Measurements from ENCODE around the gene SMYD1. TPM values are rescaled to one million over a fixed set of nuclear protein-coding genes. Genes with fewer than 3 reads are reported as not detected.

The SMYD1 gene
- total RNA-seq, 1 donor from 2014 or later: not detected

DNA sequence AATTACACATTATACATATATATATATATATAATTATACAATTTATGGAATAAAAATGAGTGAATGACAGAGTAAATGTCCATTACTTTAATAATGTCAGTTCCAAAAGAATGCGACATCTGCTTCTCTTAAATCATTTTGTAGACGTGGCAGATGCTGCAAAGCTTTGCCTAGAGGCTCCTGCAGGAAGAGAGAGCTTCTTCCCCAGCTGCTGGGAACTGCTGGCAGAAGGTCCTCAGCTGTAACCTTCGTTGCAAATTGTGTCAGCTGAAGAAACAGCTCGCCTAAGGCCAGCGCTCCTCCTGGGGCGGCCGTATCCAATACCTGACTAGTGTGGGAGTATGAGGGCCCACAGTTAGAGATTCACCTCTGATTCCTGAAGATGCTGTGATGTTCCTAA is 92.9 kb downstream of the SMYD1 start:
- TF ChIP-seq, protein P1, sequence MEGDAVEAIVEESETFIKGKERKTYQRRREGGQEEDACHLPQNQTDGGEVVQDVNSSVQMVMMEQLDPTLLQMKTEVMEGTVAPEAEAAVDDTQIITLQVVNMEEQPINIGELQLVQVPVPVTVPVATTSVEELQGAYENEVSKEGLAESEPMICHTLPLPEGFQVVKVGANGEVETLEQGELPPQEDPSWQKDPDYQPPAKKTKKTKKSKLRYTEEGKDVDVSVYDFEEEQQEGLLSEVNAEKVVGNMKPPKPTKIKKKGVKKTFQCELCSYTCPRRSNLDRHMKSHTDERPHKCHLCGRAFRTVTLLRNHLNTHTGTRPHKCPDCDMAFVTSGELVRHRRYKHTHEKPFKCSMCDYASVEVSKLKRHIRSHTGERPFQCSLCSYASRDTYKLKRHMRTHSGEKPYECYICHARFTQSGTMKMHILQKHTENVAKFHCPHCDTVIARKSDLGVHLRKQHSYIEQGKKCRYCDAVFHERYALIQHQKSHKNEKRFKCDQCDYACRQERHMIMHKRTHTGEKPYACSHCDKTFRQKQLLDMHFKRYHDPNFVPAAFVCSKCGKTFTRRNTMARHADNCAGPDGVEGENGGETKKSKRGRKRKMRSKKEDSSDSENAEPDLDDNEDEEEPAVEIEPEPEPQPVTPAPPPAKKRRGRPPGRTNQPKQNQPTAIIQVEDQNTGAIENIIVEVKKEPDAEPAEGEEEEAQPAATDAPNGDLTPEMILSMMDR (IDR thresholded peaks at IDR 0.05): no peak
- Mint-ChIP-seq H3K9me3 (no peaks in the 10 kb centered on the region), H3K36me3 (no peaks in the 10 kb centered on the region)

DNA sequence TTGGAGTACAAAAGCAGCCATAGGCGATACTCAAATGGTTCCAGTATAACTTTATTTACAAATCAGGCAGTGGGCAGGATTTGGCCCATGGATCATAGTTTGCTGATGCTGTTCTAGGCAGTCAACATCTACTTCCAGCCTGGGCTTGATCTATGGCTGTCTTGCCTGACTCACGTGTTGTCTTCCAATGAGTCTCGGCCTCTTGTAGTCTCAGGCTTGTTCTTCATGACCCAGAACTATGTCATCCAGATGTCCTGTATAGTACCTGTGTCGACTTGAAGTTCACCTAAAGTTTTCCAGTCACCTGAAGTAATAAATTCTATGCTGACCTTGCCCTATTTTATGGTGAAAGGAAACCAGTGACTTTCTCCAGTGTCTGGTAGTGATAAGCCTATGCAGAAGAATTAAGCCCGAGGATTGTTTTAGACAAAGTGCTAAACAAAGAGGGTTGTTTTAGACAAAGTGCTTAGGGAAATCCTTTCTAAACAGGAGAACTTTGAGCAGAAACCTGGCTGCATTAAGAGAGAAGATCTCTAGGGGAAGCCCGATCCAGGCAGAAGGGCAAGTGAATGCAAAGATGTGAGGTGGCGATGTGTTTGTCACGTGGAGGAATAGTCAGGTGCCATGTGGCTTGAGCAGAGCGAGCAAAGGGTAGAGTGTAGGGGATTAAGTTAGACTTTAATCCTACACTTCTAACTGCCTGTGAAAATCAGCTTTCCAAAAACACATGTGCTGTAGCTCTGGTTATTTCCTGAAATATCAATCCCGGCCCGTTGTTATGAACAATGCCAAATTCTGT is 94.0 kb downstream of the SMYD1 start:
- H3K4me2 ChIP-seq: no peak overlapping the region
- TF ChIP-seq, protein P1 (IDR thresholded peaks at IDR 0.05): no peak
- TF ChIP-seq EZH2phosphoT487 (IDR thresholded peaks at IDR 0.05): no peak
- no peak for TF ChIP-seq EZH2 (IDR thresholded peaks at IDR 0.05)
- H3K4me3 ChIP-seq: no peak overlapping the region
- no peaks in the 10 kb centered on the region for H3K27me3 ChIP-seq
- no peaks in the 10 kb centered on the region for H3F3A ChIP-seq (ENCODE audit: low read depth)
- H3K27ac Mint-ChIP-seq: no peak overlapping the region
- H3K9me3 Mint-ChIP-seq: no peaks in the 10 kb centered on the region
- H2AFZ ChIP-seq (replicated peaks): no peak overlapping the region
- H3K4me1 ChIP-seq: no peaks in the 10 kb centered on the region
- no peak overlapping the region for H3K27ac ChIP-seq
- no peaks in the 10 kb centered on the region for H3K27me3 Mint-ChIP-seq (ENCODE audit: insufficient read depth, low read depth)
- no peaks in the 10 kb centered on the region for H4K20me1 ChIP-seq (ENCODE audit: low read depth)
- H3K4me1 Mint-ChIP-seq: no peaks in the 10 kb centered on the region
- H3K4me3 Mint-ChIP-seq: no peak overlapping the region
- no peak for DNase-seq (ENCODE audit: low spot score)
- H3K79me2 ChIP-seq (ENCODE audit: low read depth): no peaks in the 10 kb centered on the region
- H3K9ac ChIP-seq: no peak overlapping the region
- H3K9me3 ChIP-seq (ENCODE audit: low read depth): no peaks in the 10 kb centered on the region
- no peaks in the 10 kb centered on the region for H3K36me3 ChIP-seq
- H3K36me3 Mint-ChIP-seq: no peaks in the 10 kb centered on the region

More for the DNA sequence above, 92.9 kb downstream of the SMYD1 start:
- Histone ChIP-seq H2AFZ (replicated peaks) (no peak overlapping the region), H3K4me1 (no peaks in the 10 kb centered on the region), H3F3A (ENCODE audit: low read depth) (no peaks in the 10 kb centered on the region), H3K9ac (no peak overlapping the region), H4K20me1 (ENCODE audit: low read depth) (no peaks in the 10 kb centered on the region), H3K27me3 (no peaks in the 10 kb centered on the region), H3K36me3 (no peaks in the 10 kb centered on the region), H3K4me2 (no peak overlapping the region), H3K9me3 (ENCODE audit: low read depth) (no peaks in the 10 kb centered on the region), H3K27ac (no peak overlapping the region), H3K79me2 (ENCODE audit: low read depth) (no peaks in the 10 kb centered on the region), H3K4me3 (no peak overlapping the region)
- Mint-ChIP-seq H3K4me1 (no peaks in the 10 kb centered on the region), H3K27me3 (ENCODE audit: insufficient read depth, low read depth) (no peaks in the 10 kb centered on the region), H3K27ac (no peak overlapping the region), H3K4me3 (no peak overlapping the region)
- DNase-seq (ENCODE audit: low spot score): no peak

Small RNA genes within 50 kb of the gene (microRNA-seq; reads per million reads assigned to microRNA genes)
- gene MIR4780: not detected

Small RNA genes within 50 kb of the gene (small RNA-seq; reads per million reads assigned to genes)
- not detected for gene MIR4780

Other genes with a start within 250 kb of the SMYD1 start
- gene RGPD2, start 242.0 kb upstream of the SMYD1 start, total RNA-seq (ENCODE audit: low replicate concordance): 22.4 and 32.5 TPM in 2 replicates
- gene RNU2-63P, start 51.3 kb upstream of the SMYD1 start, total RNA-seq (ENCODE audit: low replicate concordance): not detected in 2 replicates
- 24.8 and 33.9 TPM in 2 replicates for gene KRCC1, start 12.0 kb upstream of the SMYD1 start, total RNA-seq (ENCODE audit: low replicate concordance)
- gene FABP1, start 60.2 kb downstream of the SMYD1 start, total RNA-seq (ENCODE audit: low replicate concordance): not detected in 2 replicates
- 1.5 and 4.7 TPM in 2 replicates for gene THNSL2, start 102.5 kb downstream of the SMYD1 start, total RNA-seq (ENCODE audit: low replicate concordance)

All from neural progenitor cell (in vitro differentiated cells).